ENCODE data around the gene CYP4F12.
"Not testable (repeated sequence)": the region's sequence is repeated elsewhere in the genome, so short reads cannot be mapped to it uniquely, and the experiment has no call there.

Gene CYP4F12

DNA sequence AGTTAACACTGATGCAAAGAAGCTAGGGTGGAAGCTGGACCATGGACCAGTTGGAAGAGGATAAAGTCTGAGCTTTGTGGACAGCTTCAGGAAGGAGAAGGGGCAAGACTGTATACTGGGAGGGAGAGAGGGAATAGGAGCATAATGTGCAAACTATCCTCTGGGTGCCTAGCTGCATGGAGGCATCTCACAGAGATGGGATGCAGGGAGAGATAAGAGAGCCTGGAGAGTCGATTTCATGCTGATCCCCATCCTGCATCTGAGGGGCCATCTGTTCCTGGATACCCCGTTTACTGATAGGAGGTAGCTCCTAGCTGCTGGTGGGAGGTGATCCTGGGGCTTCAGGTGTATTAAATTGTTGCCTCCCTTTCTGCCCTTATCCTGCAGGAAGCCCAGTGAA is 23.4 kb upstream of the CYP4F12 start:
- no peak for FAIRE-seq
- no peak for DNase-seq (ENCODE audit: low spot score)

DNA sequence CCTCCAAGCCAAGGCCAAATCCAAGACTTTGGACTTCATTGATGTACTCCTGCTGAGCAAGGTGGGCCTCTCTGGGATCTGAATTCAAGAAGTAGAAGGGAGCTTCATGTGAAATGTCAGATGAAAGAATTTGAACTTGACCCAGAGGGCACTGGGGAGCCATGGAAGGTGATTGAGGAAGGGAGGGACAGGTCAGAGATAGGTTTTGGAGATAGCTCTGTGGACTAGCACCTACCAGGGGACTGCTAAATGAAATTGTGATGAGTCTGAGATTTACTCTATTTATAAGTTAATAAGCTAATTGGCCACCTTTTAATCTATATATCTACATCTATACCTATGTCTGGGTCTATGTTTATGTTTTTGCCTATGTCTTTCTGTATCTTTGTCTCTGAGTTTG is 22.8 kb upstream of the CYP4F12 start:
- DNase-seq (ENCODE audit: low spot score); FAIRE-seq: not testable (repeated sequence)

DNA sequence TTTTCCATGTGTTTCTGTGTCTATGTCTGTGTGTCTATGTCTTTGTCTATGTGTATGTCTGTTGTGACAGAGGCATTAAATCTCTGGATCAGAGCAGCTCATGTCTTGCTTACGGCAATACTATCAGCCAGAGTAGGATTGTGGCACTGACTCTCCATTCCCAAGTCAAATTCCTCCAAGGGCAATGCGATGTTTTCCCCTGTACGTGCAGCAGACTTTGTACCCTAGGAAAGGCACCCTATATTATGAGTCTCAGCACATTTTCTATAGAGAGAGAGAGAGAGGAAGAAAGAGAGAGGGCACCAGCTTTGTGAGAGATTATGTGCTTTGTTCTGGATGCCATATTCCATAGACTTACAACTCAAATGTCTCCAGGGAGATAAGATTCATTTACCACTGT is 21.1 kb upstream of the CYP4F12 start:
- DNase-seq (ENCODE audit: low spot score) (no peak), FAIRE-seq (no peak)

DNA sequence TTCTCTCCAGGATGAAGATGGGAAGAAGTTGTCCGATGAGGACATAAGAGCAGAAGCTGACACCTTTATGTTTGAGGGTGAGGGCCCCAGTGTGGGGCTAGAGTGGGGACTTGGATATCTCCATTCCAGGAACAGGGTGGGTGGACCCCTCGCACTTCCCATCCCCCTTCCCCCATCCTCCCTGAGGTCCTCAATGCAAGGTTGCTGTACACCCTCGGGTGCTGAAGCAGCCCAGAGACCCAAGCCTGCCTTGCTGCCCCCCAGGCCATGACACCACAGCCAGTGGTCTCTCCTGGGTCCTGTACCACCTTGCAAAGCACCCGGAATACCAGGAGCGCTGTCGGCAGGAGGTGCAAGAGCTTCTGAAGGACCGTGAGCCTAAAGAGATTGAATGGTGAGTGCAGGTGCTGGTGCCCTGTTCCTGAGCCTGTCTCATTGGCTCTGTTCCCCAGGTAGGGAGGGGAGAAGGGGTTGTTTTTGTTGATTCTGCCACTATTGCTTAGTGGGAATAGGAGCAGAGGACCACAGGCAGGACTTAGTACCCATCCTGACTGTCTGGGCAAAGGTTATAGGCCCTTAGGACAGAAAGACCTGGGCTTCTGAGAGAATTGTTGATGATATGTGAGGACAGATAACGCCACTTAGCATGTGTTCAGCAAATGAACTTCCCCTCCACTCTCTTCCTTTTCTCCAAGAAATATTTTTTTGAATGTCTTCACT is 20.2 kb upstream of the CYP4F12 start:
- no peak for DNase-seq (ENCODE audit: low spot score)
- no peak for FAIRE-seq

DNA sequence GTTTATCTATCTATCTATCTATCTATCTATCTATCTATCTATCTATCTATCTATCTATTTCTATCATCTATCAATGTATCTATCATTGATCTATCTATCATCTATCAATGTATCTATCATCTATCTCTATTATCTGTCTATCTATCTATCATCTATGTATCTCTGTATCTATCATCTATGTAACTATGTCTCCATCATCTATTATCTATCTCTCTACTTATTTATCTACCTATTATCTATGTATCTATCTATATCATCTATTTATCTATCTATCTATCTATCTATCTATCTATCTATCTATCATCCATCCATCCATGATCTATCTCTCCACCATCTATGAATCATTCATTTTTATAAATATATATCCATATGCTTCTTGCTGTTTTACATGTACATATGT is 16.4 kb upstream of the CYP4F12 start:
- FAIRE-seq = no peak
- no peak for DNase-seq (ENCODE audit: low spot score)

DNA sequence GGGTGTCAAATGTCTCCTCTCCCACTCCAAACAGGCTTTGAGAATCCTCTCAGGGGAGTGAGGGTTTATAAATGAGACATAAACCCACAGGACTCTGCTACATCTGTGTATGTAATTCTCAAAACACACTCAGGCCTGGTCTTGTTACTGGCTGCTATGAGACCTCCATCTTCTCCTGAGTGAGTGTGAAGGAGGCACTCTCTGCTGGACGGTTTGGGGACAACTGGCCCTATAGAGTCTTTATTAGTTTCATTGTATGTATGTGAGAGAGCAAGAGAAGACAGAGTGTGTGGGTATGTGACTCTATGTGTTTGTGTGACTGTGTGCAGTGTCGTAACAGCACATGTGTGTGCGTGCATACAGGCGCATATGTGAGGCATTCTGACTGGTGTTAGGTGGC is 9.6 kb upstream of the CYP4F12 start:
- DNase-seq (ENCODE audit: low spot score) = no peak
- FAIRE-seq = no peak

DNA sequence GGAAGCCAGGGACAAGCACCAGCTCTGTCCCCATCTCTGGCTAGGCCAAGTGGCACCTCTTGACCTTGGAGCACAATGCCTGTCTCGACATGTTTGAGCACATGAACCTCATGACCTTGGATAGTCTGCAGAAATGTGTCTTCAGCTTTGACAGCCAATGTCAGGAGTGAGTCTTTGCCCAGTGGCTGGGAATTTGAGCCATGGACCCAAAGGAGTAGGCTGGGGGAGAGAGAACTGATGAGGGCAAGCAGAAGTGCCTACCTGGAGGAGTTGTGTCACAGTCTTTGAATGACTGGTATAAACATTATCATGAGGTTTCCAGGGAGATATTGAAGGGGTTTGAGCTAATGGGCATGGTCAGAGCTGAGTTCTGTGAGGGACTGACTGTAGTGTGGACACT is 6.7 kb upstream of the CYP4F12 start:
- no peak for DNase-seq (ENCODE audit: low spot score)
- no peak for FAIRE-seq

DNA sequence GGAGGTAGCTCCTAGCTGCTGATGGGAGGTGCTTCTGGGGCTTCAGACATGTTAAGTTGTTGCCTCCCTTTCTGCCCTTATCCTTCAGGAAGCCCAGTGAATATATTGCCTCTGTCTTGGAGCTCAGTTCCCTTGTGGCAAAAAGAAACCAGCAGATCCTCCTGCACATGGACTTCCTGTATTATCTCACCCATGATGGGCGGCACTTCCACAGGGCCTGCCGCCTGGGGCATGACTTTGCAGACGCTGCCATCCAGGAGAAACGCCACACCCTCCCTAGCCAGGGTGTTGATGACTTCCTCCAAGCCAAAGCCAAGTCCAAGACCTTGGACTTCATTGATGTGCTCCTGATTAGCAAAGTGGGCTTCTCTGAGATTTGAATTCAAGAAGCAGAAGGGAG is 6.0 kb upstream of the CYP4F12 start:
- DNase-seq (ENCODE audit: low spot score) (no peak), FAIRE-seq (no peak)

DNA sequence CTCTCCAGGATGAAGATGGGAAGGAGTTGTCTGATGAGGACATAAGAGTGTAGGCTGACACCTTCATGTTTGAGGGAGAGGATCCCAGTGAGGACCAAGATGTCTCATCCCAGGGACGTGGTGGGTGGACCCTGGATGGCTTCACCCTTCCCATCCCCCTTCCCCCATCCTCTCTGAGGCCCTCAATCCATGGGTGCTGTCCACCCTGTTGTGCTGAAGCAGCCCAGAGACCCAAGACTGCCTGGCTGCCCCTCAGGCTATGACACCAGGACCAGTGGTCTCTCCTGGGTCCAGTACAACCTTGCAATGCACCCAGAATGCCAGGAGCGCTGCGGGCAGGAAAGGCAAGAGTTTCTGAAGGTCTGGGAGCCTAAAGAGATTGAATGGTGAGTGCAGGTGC is 3.4 kb upstream of the CYP4F12 start:
- DNase-seq (ENCODE audit: low spot score) = no peak
- no peak for FAIRE-seq

DNA sequence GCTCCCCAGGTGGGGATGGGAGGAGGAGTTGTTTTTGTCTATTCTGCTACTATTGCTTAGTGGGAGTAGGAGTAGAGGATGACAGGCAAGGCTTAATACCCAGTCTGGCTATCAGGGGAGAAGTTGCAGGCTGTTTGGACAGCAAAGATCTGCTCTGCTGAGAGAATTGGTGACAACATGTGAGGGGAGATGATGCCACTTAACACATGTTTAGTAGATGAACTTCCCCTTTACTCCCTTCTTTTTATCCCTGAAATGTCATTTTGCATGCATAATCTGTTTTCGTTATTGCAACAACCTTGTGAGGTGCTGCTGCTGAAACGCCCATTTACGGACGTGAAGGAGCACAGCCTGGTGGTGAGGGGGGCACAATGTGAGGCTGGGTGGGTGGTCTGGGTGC is 3.0 kb upstream of the CYP4F12 start:
- FAIRE-seq (no peak), DNase-seq (ENCODE audit: low spot score) (no peak)

DNA sequence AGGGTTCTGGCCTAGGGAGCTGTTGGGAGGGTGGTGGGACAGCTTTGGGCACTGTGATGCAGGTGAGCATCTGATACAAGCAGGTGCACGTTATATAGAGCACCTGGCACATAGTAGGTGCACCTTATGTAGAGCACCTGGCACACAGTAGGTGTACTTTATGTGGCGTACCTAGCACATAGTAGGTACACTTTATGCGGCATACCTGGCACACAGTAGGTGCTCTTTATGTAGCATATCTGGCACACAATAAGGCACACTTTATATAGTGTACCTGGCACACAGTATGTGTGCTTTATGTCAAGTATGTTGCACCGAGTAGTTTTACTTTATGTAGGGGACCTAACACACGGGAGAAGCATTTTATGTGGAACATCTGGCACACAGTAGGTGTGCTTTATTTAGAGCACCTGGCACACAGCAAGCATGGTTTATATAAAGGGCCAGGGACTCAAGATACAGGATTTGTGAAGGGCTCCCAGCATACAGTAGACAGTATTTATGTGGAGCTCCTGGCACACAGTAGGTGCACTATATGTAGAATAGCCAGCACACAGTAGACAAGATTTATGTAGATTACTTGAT is 1.6 kb upstream of the CYP4F12 start:
- no peak for DNase-seq (ENCODE audit: low spot score)
- FAIRE-seq = no peak

DNA sequence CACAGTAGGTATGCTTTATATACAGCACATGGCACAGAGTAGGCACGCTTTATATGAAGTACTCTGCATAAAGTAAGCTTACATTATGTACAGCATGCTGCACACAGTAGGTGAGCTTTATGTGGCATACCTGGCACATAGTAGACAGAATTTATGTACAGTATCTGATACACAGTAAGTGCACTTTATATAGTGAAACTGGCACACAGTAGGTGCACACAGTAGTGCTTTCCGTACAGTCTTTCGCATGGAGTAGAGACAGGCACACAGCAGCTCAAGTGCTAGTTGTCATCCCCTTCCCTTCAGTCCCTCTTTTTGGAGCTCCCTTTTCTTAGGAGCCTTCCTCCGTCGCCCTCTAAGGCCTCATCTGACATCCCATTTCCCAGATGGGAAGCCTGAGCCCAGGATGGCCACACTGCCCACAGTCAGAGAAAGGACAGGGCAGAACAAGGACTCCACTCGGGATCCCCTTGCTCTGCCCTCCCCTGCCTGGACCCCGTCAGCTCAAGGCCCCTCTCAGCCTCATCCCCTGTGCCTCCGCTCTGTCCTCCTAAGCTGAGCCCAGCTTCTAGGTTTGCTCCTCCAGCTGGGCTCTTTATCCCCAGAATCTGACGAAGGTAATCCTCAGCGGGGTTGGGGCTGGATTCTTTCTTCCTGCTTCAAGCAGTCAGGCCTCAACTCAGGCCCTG is 852 bp upstream of the CYP4F12 start:
- no peak for DNase-seq (ENCODE audit: low spot score)
- no peak for FAIRE-seq

DNA sequence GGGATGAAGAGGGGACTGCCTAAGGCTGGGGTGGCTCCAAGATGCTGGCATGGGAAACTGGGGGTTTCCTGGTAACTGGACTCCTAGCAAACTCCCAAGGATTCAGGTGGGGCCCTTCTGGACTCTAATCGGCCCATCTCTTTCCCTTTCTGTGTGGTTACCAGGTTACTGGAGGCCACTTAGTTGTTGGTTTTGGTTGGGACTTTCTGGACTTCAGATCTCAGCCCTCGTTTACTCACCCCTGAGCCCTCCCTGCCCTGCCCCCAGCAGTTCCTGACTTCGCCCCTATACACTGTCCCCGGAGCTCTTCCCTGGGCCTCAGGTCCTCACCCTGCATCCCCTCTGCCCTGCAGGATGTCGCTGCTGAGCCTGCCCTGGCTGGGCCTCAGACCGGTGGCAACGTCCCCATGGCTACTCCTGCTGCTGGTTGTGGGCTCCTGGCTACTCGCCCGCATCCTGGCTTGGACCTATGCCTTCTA is 328 bp downstream of the CYP4F12 start:
- no peak for FAIRE-seq
- DNase-seq (ENCODE audit: low spot score) = no peak

DNA sequence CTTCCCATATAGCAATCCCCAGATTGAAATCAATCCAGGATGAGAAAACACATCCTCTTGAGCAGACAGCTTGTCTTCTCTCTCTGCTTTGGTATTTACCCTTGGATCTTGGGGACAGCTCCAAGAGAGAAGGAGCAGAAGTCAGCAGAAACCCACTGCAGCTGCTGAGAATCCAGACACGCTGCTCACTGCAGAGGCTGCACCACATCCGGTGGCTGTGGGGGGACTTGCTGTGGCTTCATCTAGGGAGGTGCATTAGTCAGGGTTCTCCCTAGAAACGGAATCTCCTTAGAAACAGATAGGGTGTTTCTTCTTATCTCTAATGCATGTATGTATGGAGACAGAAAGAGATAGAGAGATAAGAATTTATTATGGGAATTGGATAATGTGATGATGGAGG is 2.7 kb downstream of the CYP4F12 start:
- no peak for DNase-seq (ENCODE audit: low spot score)

DNA sequence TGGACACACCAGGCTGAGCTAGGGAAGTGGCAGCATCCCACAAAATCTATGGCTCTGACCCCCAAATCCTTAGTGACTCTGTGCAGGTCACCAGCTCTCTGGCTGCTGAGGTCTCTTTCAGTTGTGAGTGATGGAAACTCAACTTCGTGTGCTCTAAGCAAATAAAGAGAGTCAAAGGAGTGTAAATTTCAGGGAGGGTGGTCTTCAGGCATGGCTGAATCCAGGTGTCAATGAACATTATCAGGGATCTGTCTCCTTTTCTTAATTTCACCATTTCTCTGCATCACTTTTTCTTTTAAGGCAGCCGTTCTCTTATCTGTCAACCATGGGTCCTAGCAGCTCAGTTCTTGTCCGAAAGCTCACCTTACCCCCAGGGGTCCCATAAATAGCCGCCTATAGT is 6.2 kb downstream of the CYP4F12 start:
- no peak for FAIRE-seq
- no peak for DNase-seq (ENCODE audit: low spot score)

More for the DNA sequence above, 2.7 kb downstream of the CYP4F12 start:
- no peak for FAIRE-seq

DNA sequence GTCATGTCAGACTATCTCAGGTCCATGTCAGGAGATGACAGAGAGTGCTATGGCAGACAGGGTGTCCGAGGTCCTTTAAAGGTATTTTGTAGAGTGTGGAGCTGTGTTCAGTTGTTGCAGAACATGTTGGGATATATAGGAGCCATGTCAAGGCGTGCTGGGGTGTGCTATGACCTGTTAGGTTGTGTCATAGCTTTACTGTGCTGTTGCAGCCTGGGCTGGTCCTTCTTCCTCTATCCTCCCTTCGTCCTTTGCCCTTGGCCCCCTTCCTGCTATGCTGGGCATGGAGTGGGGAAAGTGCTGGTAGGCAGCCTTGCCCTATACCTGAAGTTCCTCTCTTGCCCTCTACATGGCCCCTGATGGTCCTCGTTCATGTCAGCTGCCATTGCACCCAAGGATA is 7.0 kb downstream of the CYP4F12 start:
- FAIRE-seq = not testable (repeated sequence)

DNA sequence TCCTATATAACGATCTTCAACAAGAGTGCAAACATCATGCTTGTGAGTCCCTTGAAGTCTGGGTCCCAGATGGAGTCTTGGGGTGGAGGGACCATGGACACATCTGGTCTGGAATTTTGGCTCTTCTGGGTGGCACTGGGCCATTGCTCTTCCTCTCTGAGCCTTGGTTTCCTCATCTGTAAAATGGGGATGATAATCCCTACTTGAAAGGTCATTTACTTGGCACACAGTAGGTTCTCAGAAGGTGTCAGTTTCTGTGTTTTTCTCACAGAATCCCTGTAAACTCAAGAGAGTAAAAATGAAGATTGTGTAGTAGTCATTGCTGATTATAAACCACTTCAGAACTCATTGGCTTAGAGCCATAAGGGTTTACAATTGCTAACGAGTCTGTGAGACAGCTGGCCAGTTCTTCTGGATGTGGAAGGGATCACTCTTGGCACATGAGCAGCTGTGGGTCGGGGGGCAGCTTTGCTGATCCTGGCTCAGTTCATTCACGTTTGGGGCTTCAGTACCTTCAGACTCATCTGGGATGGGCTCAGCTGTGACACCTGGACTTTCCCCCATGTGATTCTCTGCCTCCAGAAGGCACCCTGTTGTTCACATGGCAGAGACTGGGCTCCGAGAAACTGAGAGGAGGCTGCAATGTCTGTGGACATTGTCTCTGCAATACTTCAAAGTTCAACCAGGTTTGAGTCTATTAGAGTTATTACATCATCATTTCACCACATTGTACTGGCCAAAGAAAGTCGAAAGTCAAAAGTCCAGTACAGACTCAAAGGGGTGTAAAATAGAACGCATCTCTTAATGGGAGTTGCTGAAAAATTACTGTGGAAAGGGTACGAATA is 7.8 kb downstream of the CYP4F12 start:
- FAIRE-seq (no peak), DNase-seq (ENCODE audit: low spot score) (no peak)

More for the DNA sequence above, 7.0 kb downstream of the CYP4F12 start:
- DNase-seq (ENCODE audit: low spot score) = not testable (repeated sequence)

DNA sequence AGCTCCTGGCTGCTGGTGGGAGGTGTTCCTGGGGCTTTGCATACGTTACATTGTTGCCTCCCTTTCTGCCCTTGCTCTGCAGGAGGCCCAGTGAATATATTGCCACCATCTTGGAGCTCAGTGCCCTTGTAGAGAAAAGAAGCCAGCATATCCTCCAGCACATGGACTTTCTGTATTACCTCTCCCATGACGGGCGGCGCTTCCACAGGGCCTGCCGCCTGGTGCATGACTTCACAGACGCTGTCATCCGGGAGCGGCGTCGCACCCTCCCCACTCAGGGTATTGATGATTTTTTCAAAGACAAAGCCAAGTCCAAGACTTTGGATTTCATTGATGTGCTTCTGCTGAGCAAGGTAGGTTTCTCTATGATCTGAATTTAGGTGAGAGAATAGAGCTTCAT is 10.5 kb downstream of the CYP4F12 start:
- DNase-seq (ENCODE audit: low spot score) (no peak), FAIRE-seq (no peak)

DNA sequence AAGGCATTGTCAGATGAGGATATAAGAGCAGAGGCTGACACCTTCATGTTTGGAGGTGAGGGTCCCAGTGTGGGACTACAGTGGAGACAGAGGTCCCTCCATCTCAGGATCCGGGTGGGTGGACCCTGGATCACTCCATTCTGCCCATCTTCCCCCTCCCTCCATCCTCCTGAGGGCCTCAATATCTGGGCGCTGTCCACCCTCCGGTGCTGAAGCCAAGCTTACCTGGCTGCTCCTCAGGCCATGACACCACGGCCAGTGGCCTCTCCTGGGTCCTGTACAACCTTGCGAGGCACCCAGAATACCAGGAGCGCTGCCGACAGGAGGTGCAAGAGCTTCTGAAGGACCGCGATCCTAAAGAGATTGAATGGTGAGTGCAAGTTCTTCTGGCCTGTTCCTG is 11.9 kb downstream of the CYP4F12 start:
- DNase-seq (ENCODE audit: low spot score) (no peak), FAIRE-seq (no peak)

DNA sequence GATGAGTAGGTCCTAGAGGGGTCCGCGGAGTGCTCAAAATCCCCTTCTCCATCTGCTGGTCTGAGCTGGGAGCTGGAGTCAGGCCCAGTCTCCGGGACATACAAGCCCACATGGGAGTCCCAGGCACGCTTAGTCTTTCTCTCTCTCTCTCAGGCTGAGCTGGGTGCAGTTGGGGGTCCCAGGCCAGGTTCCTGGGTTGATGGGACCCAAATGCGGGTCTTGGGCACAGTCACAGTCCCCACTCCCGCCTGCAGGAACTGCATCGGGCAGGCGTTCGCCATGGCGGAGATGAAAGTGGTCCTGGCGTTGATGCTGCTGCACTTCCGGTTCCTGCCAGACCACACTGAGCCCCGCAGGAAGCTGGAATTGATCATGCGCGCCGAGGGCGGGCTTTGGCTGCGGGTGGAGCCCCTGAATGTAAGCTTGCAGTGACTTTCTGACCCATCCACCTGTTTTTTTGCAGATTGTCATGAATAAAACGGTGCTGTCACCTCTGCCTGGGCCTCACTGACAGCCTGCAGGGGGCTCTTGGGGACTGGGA is 23.8 kb downstream of the CYP4F12 start:
- FAIRE-seq (no peak), DNase-seq (ENCODE audit: low spot score) (peak; percentile 27)

DNA sequence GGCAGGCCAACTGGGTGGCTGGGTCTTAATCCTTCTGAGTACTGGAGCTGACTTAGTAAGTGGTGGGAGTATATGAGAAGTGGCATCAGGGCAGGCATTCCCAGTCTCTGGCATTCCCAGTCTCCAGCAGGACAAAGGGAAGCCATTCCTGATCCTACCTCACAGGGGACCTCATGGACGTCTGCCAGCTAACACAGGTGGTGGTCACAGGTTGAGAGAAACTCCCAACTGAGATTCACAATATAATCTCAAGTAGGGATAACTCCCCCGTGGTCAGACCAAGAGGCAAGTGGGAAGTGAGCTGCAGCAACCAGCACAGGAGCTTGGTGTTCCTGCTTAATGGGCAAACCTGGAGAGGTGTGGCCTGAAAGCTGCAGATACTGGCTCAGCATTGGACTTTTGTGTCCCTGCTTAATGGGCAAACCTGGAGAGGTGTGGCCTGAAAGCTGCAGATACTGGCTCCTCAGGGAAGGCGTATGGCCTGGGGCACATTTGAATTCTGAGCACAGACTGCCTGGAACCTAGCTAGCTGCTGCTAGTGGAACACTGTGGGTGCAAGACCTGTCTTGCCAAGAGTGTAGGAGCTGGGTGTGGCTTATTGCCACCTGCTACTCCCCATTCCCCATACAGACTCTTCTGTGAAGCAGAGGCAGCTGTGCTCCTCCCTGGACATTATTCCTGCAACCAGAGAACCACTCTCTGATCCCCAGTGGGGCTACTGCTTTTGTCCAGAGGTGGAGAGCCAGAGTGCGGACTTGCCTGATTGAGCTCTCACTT is 29.1 kb downstream of the CYP4F12 start:
- DNase-seq (ENCODE audit: low spot score) = no peak
- no peak for FAIRE-seq
